ENCODE data around the gene MOB2.

Gene MOB2

GRCh38 chr11:1502954-1503707 is 16.6 kb upstream of the MOB2 start:
- no peak for DNase-seq

DNA sequence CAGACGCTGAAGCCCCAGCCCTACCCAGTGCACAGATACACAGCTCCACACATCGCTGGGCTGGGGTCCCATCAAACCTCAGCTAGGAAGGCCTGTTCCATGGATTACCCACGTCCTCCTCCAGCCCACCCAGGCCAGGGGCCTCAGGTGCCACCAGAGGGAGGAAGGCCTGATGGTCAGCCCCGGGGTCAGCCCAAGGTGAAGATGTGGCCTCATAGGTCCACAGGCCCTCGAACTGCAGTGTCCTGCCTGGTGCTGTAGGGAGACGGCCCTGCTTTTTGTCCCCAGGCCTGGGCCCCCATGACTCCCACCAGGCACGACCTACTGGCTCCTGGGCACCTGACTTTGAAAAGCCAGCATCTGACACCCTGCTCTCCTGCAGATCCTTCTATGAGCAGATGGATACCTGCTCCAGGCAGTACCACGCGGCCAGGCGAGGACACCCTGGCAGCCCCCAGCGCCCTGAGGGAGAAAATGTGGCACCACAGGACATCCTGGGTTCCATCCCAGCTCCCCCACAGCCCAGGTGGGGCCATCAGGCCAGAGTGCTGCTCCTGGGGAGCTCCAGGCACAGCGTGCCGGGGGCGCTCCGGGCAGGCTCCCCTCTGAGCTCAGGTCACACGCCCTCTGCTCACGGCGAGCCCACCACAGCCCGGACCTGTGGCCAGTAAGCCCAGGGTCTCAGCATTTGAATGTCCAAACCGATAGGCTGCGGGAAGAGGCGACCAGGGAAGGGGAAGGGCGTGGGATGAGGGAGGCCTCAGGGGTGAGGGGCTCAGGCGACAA is 15.8 kb upstream of the MOB2 start:
- no peak for DNase-seq

DNA sequence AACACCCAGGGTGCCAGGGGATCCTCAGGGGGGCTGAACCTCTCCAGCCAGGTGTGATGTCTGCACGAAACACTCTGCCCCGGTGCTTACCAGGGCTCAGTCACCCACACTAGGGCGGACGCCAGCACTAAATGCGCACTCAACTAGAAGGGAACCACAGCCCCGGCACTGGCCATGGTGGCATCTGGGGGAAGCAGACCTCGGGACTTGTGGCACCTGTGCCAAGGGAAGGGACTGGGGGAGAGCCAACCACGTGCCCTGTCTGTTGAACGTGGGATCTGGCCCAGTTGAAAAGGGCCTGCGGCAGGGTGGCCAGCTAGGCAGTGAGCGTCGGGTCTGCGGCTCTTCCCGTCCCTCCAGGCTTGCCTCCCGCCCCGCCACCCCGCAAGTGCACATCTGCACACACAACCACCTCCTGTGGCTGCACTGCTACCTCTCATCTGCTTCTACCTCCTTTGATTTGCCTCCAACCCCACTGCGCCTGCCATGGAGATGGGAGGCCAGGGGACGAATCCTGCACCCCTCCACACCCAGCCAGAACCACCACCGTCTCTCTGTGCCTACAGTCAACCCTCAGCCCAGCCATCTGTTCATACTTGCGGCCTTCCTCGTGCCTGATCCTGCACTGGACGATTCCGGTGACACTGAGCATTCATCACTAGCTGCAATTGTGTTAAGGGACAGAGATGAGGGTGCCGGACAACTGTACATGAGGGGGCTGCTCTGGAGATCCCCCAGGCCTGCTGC is 15.0 kb upstream of the MOB2 start:
- no peak for DNase-seq

DNA sequence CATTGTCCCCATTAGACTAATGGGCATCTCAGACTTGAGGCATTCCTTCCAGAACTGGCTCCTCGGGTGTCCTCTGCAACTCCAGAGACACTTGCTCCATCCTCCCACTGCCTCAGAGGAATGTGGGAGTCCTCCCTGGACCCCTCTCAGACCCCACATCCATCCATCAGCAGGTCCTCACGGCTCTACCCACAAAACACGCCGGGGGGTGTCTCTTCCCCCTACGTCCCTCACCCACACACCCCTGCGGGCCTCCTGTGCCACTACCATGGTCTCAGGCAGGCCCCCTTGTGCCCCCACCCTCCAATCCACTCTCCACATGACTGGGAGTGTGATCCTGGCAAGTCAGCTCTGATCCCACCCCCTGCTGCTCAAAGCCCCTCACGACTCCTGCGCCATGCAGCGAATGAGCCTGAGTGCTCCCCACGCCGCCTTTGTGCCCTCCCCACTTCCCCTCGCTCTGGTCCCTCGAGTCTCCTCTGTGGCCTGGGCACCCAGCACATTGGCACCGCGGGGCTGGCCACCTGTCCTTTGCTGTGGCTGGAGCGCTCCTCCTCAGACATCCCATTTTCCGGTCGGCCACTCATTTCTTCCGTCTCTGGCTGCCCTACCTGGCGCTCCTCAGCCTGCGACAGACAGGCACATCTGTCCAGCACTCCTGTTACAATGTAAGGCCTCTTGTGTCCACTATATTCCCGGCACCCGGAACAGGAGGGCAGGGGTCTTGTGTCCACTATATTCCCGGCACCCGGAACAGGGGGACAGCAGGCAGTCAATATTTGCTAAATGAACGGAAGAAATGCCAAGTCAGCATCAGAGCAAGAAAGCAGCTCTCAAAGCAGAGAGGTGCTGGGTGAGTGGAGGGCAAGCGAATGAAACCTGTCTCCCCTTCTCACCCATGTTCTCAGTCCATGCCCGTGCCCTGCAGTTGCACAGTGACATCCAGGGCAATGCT is 14.2 kb upstream of the MOB2 start:
- DNase-seq, result no peak

DNA sequence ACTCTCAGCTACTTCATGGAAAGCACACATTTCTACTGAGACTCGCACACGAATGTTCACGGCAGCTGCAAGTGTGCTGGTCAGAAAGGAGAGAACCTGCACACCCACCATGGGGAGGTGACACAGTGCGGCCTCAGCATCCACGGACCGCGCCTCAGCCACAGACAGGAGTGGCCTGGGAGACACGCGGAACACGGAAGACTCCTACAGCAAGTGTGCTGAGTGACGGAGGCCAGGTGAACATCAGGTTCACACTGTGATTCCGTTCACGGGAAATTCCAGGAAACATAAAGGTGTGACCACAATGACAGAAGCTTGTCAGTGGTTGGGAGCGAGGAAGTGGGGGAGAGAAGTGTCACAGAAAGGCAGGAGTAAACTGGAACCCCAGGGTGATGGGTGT is 13.3 kb upstream of the MOB2 start:
- DNase-seq, result no peak

DNA sequence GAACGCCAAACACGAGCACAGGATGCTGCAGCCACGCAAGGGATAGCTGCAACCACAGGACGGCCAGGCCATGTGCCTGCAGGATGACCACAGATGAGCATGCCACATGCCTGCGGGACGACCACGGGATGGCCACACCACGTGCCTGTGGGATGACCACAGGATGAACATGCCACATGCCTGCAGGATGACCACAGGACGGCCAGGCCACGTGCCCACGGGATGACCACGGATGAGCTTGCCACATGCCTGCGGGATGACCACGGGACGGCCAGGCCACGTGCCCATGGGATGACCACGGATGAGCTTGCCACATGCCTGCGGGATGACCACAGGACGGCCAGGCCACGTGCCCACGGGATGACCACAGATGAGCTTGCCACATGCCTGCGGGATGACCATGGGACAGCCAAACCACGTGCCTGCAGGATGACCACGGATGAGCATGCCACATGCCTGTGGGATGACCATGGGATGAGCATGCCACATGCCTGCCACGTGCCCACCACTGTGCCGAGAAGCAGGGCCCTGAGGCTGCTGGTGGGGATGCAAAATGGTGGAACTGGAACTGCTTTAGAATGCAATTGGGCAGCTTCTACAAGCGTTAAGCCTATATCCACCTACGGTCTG is 12.8 kb upstream of the MOB2 start:
- DNase-seq, result no peak

DNA sequence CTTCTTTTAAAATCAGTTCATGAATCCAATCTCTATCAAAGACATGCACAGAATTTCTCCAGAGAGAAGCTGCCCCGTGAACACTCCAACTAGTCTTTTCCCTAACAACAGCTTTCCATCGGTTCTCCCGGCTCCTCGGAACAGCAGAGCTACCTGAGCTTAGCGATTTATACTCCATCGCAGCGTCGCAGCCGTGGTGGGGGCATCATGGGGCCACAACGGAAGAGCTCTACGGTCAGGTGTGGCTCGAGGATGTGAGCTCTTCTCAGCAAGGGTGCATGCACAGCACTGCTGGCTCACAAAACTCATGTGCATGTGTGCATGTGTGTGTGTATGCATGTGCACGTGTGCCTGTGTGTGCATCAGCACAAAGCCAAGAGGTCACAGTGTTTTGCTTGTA is 11.7 kb upstream of the MOB2 start:
- DNase-seq, result no peak

DNA sequence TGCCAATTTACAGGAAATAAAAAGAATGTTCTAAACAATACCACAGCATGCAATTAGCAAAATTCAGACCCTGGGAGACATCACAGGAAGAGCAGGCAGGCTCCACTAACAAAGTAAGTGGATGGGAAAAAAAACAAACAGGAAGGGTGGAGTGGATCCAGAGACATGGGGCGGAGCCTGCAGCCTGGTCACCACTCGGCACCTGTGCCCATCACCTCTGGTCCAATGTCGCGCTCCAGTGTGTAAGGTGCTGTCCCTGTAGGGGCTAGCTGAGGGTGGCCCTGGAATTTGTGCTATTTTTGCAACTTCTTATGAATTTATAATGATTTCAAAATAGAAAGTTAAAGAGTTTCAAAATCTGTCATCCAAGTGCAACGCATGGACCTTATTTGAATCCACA is 11.0 kb upstream of the MOB2 start:
- DNase-seq, result peak; percentile 16

GRCh38 chr11:1496761-1497095 is 10.1 kb upstream of the MOB2 start:
- no peak for DNase-seq

DNA sequence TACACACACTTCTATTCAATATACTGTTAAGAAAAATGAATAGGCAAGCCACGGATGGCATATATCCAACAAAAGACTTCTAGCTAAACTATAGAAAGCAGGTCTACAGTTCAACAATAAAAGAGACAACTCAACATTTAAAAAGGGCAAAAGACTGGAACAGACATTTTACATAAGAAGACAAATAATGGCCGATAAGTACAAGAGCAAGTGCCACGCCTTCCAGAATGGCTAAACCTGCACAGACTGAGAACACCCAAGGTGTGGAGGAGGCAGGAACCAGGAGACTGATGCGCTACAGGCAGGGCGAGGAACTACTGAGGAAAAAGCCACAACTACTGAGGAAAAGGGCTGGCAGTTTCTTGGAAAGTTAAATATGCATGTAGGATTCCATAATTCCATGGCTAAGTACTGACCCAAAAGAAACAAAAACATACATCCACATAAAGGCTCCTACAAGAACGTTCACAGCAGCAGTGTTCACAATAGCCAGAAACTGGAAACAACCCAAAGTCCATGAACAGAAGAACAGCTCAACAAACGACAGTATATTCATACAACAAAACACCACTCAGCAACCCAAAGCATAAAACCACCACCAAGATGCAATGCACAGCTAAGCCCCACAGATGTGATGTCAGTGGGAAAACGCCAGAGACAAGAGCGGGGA is 9.6 kb upstream of the MOB2 start:
- no peak for DNase-seq

- DNase-seq, result no peak
These were observed 8.1 kb upstream of the MOB2 start for GRCh38 chr11:1494650-1495049.

- DNase-seq, result no peak
These were observed 7.2 kb upstream of the MOB2 start for GRCh38 chr11:1493650-1494244.

GRCh38 chr11:1491379-1491778 is 4.8 kb upstream of the MOB2 start:
- no peak for DNase-seq

DNA sequence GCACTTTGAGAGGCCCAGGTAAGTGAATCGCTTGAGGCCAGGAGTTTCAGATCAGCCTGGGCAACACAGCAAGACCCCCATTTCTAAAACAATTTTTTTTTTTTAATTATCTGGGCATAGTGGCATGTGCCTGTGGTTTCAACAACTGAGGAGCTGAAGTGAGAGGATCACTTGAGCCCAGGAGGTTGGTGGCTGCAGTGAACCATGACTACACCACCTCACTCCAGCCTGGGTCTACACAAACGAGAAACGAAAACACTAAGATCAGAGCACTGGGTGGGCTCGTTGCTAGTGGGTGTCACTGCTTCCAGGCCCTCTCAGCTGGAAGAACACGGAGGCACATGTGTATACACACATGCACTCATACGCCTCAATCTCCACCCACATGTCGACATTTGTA is 4.1 kb upstream of the MOB2 start:
- DNase-seq, result no peak

DNA sequence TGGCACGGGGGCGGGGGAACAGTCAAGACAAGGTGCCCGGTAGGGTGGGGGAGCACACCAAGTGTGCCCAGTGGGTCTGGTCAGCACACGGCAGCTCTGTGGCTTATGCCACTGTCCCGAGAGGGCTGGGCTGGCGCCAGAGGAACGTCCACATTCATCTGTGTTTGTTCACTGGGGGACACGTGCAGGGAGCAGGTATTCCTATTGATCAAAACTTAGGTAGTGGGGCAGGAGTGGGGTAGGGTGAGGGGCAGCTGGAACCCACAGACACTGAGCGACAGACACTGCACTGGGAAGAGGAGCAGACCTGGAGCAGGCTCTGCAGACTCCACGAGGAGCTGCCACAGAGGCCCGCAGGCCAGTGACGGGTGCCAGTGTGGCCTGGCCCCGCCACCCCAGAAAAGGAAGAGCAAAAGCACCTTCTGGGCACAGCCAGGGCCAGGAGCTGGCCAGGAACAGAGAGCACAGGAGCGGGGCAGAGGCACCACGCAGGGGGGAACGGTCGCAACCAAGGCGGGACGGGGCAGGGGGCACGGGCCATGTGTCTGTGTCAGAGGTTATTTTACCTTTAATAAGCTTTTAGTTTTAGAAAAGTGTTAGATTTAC is 2.1 kb upstream of the MOB2 start:
- no peak for DNase-seq

DNA sequence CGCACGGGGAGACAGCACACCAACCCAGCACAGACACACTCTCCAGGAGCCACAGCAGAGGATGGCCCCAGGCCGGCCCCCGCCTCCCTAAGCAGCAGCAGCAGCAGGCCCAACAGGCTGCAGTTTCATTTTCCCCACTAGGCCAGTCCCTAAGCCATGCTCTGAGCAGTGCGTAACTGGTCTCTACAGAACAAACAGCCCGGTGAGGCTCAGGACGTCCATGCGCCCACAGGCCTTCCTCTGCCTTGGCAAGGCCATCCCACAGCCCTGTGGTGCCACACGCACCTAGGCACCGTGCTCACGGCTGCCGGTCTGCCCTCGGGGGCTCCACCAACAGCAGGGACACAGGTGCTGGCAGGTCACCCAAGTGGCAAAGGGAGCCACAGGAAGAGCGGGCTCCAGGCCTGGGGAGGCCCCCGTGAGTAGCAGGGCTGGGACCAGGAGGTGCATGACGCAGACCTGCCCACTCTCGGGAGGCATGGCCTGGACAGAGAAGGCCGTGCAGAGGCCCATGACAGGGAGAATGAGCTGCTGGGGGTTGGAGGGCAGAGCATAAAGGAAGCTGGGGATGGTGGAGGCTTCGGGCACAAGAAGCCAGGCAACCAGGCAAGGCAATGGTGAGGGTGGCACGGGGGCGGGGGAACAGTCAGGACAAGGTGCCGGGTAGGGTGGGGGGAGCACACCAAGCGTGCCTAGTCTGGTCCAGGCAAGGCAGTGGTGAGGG is 1.4 kb upstream of the MOB2 start:
- no peak for DNase-seq

DNA sequence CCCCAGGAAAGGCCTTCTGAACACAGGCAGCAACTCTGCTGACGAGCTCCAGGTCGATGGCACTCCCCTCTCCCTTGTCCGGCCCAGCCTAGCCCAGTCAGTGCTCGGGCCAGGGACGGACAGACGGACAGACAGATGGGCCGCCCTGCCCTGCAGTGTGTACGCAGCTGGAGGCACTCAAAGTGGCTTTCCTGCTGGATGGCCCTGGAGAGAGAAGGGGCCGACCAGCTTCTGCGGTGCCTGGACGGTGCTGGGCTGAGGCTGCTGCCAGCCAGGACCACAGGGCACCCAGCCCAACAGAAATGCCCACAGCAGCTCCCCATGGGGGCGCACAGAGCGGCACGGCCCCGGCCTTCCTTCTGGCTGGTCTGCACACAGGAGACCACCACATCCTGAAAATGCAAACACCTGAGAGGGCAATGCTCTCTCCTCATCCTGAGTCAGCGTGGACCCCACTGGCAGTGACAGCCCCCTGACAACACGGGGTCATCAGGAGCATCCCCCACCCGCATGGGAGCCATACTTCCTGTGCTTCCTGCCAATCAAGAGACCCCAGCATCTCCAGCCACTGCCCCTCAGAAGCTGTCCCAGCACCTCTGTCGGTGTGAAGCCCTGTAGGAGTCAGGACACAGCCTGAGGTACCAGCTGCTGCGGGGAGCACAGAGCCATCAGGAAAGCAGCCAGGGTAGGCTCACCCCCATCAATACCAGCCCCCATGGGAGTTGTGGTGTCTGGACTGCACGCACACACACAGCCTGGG is 692 bp upstream of the MOB2 start:
- DNase-seq, result no peak

DNA sequence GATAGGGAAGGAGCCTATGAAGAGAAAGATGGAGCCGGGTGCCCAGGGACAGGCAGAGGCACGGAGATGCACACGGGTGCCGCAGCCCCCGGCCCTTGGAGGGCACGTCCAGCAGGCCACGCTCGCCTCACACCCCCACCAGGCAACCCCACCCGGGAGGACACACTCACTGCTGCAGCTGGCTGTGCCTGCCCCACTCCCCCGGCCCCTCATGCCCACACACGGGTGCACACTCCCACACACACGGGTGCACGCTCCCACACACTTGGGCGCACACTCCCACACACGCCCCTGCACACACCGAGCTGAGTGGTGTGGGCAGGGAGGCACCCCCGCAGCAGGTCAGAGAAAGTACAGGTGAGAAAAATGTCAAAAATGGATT is 1.1 kb downstream of the MOB2 start:
- DNase-seq, result no peak
